ENCODE results near the gene GBF1.
"Not testable (repeated sequence)": the region's sequence is repeated elsewhere in the genome, so short reads cannot be mapped to it uniquely, and the experiment has no call there.

Gene GBF1

DNA sequence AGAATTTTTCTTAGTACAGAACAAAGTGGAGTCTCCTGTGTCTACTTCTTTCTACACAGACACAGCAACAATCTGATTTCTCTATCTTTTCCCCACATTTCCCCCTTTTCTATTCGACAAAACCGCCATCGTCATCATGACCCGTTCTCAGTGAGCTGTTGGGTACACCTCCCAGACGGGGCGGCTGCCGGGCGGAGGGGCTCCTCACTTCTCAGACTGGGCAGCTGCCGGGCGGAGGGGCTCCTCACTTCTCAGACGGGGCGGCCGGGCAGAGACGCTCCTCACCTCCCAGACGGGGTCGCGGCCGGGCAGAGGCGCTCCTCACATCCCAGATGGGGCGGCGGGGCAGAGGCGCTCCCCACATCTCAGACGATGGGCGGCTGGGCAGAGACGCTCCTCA lies 56.0 kb downstream of the GBF1 start:
- not testable (repeated sequence) for DNase-seq (ENCODE audit: low read depth in 2 of 2)

DNA sequence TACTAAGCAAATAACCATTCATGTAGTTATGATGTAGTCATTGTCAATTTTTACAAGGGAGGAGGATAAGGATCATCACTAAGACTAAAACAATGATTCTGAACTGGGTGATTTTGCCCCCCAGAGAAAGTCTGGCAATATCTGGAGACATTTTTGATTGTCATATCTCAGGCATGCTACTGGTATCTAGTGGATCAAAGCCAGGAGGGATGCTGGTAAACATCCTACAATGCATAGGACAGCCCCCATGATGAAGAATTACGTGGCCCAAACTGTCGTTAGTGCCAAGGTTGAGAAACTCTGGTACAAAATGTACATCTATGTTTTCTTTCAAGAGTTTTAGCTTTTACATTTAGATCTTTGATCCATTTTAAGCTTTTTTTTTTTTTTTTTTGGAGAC lies 57.3 kb downstream of the GBF1 start:
- no peak for DNase-seq (ENCODE audit: low read depth in 2 of 2)

GRCh38 chr10:102306006-102306405 lies 60.7 kb downstream of the GBF1 start:
- no peak for DNase-seq (ENCODE audit: low read depth in 2 of 2)

DNA sequence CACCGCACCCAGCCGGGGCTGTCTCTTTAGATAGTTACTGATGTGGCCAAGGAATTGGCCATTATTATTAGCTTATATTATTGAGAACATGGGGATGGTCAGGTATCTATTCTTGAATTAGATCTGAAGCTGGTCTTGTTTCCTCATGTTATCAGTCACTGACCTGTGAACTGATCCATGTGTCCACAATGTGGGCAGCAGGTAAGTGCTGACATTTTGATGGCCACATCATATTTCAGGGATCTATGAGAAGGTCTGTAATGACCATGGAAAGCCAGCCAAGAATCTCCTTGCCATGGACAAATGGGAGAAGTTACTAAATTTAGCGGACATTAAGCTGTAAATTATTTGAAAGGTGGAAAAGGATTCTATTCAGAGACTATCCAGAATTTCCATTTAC lies 61.4 kb downstream of the GBF1 start:
- DNase-seq (ENCODE audit: low read depth in 2 of 2) = no peak

- DNase-seq (ENCODE audit: low read depth in 2 of 2) = not testable (repeated sequence)
Observed at GRCh38 chr10:102308318-102308717, 63.0 kb downstream of the GBF1 start.

- DNase-seq (ENCODE audit: low read depth in 2 of 2) = no peak
Observed at GRCh38 chr10:102309236-102309635, 63.9 kb downstream of the GBF1 start.

DNA sequence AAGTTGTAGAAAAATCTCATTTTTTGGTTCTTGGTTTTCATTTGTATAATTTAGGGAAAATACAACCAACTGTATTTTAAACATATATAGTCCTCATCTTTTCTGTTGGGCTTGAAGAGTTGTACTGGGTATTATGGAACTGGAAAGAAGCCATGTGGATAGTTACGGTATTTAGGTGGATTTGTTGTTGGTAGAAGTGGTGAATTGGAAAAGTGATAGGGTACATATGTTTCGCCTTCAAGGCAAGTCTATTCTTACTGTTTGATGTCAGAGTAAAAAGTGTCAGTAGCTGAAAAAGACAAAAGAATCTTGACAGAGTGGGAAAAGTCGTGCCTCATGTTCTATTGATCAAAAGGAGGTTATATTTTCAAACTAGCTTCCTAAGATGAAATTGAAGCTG lies 64.6 kb downstream of the GBF1 start:
- DNase-seq (ENCODE audit: low read depth in 2 of 2) = no peak

- DNase-seq (ENCODE audit: low read depth in 2 of 2) = peak; percentile 39 to 40
Observed at GRCh38 chr10:102310361-102311024, 65.2 kb downstream of the GBF1 start.

GRCh38 chr10:102311025-102311420 lies 65.7 kb downstream of the GBF1 start:
- no peak for DNase-seq (ENCODE audit: low read depth in 2 of 2)

DNA sequence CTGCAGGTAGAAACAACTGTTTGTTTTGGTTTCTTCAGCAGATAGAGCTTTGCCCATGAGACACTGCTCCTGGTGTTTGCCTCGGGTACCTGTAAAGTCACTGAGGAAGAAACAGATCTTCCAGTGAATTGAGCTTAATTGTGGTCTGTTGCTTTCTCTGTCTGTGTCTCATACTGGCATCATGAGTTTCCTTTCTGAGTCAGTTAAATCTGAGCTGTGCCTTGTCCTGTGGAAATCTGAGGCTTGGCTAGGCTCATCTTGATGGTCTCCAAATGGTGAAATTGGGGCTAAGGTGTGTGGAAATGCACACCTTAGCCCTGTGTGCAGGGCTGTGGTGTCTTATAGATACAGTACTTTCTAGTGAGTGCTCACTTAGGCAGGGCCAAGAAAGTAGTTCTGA lies 67.4 kb downstream of the GBF1 start:
- no peak for DNase-seq (ENCODE audit: low read depth in 2 of 2)

DNA sequence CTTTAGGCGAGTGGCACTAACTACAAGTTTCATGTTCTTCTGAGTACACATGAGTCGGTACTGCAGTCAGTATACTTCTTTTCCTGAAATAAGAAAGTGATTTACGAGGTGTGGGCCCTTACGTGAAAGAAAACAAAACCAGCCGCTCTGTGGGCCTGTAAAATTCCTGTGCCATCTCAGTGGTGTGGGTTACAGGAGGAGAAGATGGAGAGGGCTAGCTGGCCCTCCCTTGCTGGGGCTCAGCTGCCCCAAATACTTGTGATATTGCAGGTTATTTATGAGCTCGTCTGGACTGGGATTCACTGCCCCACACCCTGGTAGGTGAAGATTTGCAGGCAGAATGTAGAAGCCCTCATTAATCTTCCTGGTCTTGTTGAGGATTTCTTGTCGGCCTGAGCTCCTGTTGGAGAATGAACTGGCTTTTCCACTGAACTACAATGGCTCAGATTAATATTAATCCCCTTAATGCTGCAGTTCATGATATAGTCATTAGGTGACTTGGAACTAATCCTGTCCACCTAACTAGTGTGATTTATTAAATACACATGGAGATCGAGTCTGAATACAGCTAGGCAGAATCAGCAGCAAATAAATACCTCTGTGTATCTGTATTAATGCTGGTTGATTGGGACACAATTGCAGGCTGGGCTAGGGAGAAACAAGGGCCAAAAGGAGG lies 68.0 kb downstream of the GBF1 start:
- no peak for DNase-seq (ENCODE audit: low read depth in 2 of 2)

- no peak for DNase-seq (ENCODE audit: low read depth in 2 of 2)
Observed at GRCh38 chr10:102314801-102315200, 69.5 kb downstream of the GBF1 start.

DNA sequence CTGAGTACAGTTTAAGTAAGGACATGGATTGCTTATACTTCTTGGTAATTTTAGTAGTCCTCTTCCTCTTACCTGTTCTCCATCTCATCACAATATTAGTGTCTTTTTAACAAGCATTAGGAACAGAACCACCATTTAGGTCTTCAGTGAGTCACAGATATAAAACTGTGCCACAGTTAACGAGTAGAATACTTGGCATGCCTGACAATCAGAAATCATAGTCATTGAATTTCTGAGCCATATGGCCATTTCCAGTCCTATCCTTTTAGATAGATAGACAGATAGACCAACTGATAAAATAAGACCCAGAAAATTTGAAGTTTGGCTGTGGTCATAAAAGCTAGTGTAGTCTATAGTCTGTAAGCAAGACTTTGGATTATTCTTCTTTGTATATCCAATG lies 71.1 kb downstream of the GBF1 start:
- DNase-seq (ENCODE audit: low read depth in 2 of 2) = no peak

- no peak for DNase-seq (ENCODE audit: low read depth in 2 of 2)
Observed at GRCh38 chr10:102322914-102323313, 77.6 kb downstream of the GBF1 start.

GRCh38 chr10:102324061-102324460 lies 78.7 kb downstream of the GBF1 start:
- no peak for DNase-seq (ENCODE audit: low read depth in 2 of 2)

DNA sequence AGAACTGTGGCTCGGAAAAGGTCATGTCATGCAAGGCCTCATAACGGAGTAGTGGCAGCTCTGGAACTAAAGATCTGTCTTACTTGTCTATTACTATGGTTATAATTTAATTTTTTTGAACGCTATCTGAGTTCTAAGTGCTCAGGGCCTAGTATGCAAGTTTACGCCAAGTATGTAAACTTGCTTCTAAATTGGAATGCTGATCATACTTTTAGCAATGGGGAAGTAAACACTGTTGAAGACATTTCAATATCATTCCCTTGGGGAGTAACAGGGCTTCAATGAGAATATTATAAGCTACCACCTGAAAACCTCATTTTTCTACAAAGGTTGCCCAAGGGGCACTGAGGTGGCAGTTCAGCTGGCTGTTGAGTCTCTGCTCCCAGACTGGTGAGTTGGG lies 80.7 kb downstream of the GBF1 start:
- no peak for DNase-seq (ENCODE audit: low read depth in 2 of 2)

GRCh38 chr10:102327002-102327401 lies 81.7 kb downstream of the GBF1 start:
- DNase-seq (ENCODE audit: low read depth in 2 of 2) = no peak

DNA sequence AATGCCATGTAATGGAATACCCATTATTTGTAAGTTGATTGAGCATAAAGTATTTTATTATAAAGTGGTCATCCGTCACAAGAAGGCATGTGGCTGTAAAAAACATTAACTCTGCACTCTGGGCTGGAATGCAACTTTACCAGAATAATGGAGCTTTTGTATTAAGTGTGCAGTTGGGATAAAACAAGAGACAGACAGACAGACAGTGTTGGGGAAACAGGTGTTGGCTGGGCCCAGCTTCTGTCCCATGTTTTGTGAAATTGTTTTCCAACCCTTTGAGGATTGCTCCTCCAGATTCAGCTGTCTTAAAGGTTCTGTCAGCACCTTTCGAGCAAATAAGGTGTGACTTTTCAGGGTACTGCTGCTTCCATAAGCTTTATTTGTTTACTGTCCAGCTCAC lies 82.3 kb downstream of the GBF1 start:
- DNase-seq (ENCODE audit: low read depth in 2 of 2) = no peak

GRCh38 chr10:102332772-102333171 lies 87.4 kb downstream of the GBF1 start:
- no peak for DNase-seq (ENCODE audit: low read depth in 2 of 2)

DNA sequence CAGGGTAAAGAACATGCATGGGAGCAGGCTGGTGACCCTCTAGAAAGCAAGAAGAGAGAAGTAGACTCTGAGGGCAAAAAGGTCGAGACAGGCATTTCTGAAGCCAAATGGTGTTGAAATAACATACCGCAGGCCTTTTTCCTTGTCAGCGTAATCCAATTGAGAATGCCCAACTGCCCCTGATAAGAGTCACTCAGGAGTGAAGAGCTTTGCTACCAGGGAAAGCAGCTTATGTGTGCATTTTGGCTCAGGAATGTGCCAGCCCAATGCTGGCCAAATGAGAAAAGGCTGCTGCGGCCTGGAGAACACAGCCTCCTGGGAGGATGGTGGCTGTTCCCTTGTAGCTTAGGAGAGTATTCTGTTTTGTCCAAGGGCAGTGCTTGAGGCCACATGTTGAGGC lies 88.8 kb downstream of the GBF1 start:
- no peak for DNase-seq (ENCODE audit: low read depth in 2 of 2)

GRCh38 chr10:102335184-102335583 lies 89.9 kb downstream of the GBF1 start:
- DNase-seq (ENCODE audit: low read depth in 2 of 2) = no peak

- DNase-seq (ENCODE audit: low read depth in 2 of 2) = no peak
Observed at GRCh38 chr10:102341038-102341688, 95.8 kb downstream of the GBF1 start.

DNA sequence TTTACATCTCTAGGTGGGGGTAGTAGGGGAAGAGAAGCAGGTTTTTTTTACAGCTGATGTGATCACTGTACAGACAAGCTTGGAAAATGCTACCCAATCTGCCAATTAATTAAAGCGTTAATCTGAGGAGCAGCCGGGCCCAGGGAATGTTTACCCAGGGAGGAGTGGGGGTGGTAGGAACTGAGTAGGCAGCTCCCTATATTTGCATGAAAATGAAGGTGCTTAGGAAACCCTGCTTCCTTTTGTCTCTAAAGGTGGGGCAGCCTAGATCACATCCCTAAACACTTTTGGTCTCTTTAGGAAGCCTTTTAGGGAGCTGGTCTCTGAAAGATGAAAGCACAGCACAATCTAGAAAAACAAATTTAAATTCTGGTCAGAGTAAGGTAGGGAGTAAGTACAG lies 97.1 kb downstream of the GBF1 start:
- no peak for DNase-seq (ENCODE audit: low read depth in 2 of 2)

Data from fibroblast of skin of left quadriceps (primary cell).